Loucy (cell line): ENCODE data around the gene POC5.
A peak's percentile ranks its signal among the peaks of the same experiment; 100 is the strongest.

Source experiments
- H2AFZ ChIP-seq: fragments of 200-600 bp; sonication (generic); 2 replicates; pipeline ENCODE4 v1.6.0; 2016; ENCODE audit warnings: antibody characterized with exemption, mild to moderate bottlenecking, low read length, moderate library complexity
- H3F3A ChIP-seq: fragments of 200-600 bp; 2 replicates; pipeline ENCODE4 v1.6.0; 2016; ENCODE audit warnings: antibody characterized with exemption, low read depth, mild to moderate bottlenecking
- H3K27me3 ChIP-seq: fragments of 200-600 bp; sonication (generic); 2 replicates; pipeline ENCODE4 v1.6.1; 2014; ENCODE audit warnings: low read length, mild to moderate bottlenecking; ENCODE audit not compliant: insufficient read depth, poor library complexity, severe bottlenecking
- H3K36me3 ChIP-seq: fragments of 200-600 bp; sonication (generic); 2 replicates; pipeline ENCODE4 v1.6.1; 2016; ENCODE audit warnings: low read length; ENCODE audit not compliant: insufficient read depth
- H3K4me1 ChIP-seq: fragments of 200-600 bp; sonication (generic); 2 replicates; pipeline ENCODE4 v1.5.1; 2014; ENCODE audit warnings: low read length, mild to moderate bottlenecking; ENCODE audit not compliant: insufficient read depth, poor library complexity, severe bottlenecking
- H3K4me2 ChIP-seq: fragments of 200-600 bp; sonication (generic); 2 replicates; pipeline ENCODE4 v1.6.0; 2014; ENCODE audit warnings: antibody characterized with exemption, low read length, low read depth, mild to moderate bottlenecking; ENCODE audit not compliant: poor library complexity, severe bottlenecking
- H3K4me3 ChIP-seq: fragments of 200-600 bp; sonication (generic); 2 replicates; pipeline ENCODE4 v1.5.1; 2014; ENCODE audit warnings: low read length, mild to moderate bottlenecking, mixed read lengths; ENCODE audit not compliant: poor library complexity, severe bottlenecking
- H3K79me2 ChIP-seq: fragments of 200-600 bp; sonication (generic); 2 replicates; pipeline ENCODE4 v1.6.1; 2014; ENCODE audit warnings: low read length; ENCODE audit not compliant: insufficient read depth
- H3K9ac ChIP-seq: fragments of 200-600 bp; sonication (generic); 2 replicates; pipeline ENCODE4 v1.6.0; 2014; ENCODE audit warnings: mild to moderate bottlenecking, low read depth, low read length, moderate library complexity; ENCODE audit not compliant: poor library complexity, severe bottlenecking
- H3K9me2 ChIP-seq: fragments of 200-600 bp; sonication (generic); replicated peaks from 2 replicates; pipeline ENCODE4 v1.6.1; 2016; ENCODE audit warnings: low read depth, low read length, mixed read lengths
- H3K9me3 ChIP-seq: fragments of 200-600 bp; sonication (generic); 2 replicates; pipeline ENCODE4 v1.6.1; 2014; ENCODE audit warnings: mild to moderate bottlenecking, antibody characterized with exemption, low read length, low read depth; ENCODE audit not compliant: insufficient read depth
- H4K20me1 ChIP-seq: fragments of 200-600 bp; sonication (generic); 2 replicates; pipeline ENCODE4 v1.6.0; 2014; ENCODE audit warnings: antibody characterized with exemption, low read length, mild to moderate bottlenecking; ENCODE audit not compliant: insufficient read depth, poor library complexity, severe bottlenecking
- CTCF ChIP-seq: fragments of 200-600 bp; sonication (generic); conservative IDR thresholded peaks from 2 replicates; pipeline ENCODE4 v1.5.1; 2014; ENCODE audit warnings: mild to moderate bottlenecking, antibody characterized with exemption, low read length
- EZH2phosphoT487 ChIP-seq: fragments of 200-600 bp; IDR thresholded peaks from 2 replicates; pipeline ENCODE4 v1.6.1; 2018; ENCODE audit warnings: antibody characterized with exemption, mild to moderate bottlenecking, moderate library complexity, borderline replicate concordance

The POC5 gene

GRCh38 chr5:75662061-75662460 is 55.2 kb downstream of the POC5 start:
- Histone ChIP-seq H3K4me3 (no peak overlapping the region), H3K79me2 (no peaks in the 10 kb centered on the region), H3K9me2 (no peaks in the 10 kb centered on the region), H3K9me3 (no peaks in the 10 kb centered on the region), H3K4me2 (no peak overlapping the region), H3K27me3 (no peaks in the 10 kb centered on the region), H3K9ac (no peak overlapping the region), H3K4me1 (peaks cover 7% of the 10 kb centered on the region), H4K20me1 (no peaks in the 10 kb centered on the region), H3F3A (no peaks in the 10 kb centered on the region), H2AFZ (no peak overlapping the region), H3K36me3 (no peaks in the 10 kb centered on the region)
- no peak for TF ChIP-seq CTCF
- no peak for TF ChIP-seq EZH2phosphoT487

- H3K79me2 ChIP-seq, result no peaks in the 10 kb centered on the region
- peaks cover 4% of the 10 kb centered on the region for H3K4me1 ChIP-seq
- TF ChIP-seq CTCF (no peak), EZH2phosphoT487 (no peak)
- H4K20me1 ChIP-seq, result no peaks in the 10 kb centered on the region
- no peaks in the 10 kb centered on the region for H3K9me3 ChIP-seq
- no peak overlapping the region for H3K4me2 ChIP-seq
- H3K36me3 ChIP-seq, result no peaks in the 10 kb centered on the region
- H3K9ac ChIP-seq, result no peak overlapping the region
- H3F3A ChIP-seq, result no peaks in the 10 kb centered on the region
- no peaks in the 10 kb centered on the region for H3K9me2 ChIP-seq
- no peak overlapping the region for H3K4me3 ChIP-seq
- H2AFZ ChIP-seq, result no peak overlapping the region
- H3K27me3 ChIP-seq, result no peaks in the 10 kb centered on the region
These were observed 56.4 kb downstream of the POC5 start for GRCh38 chr5:75660678-75661465.

- Histone ChIP-seq H3K36me3 (no peaks in the 10 kb centered on the region), H3K79me2 (no peaks in the 10 kb centered on the region), H3K4me3 (no peak overlapping the region), H3K9ac (no peak overlapping the region), H3K9me3 (no peaks in the 10 kb centered on the region), H3K27me3 (no peaks in the 10 kb centered on the region), H3F3A (no peaks in the 10 kb centered on the region), H3K4me1 (no peaks in the 10 kb centered on the region), H3K9me2 (no peaks in the 10 kb centered on the region), H2AFZ (peak overlapping the region; percentile 21; the same call in 1 of the 2 replicates), H3K4me2 (no peak overlapping the region), H4K20me1 (no peaks in the 10 kb centered on the region)
- TF ChIP-seq EZH2phosphoT487, result no peak
- no peak for TF ChIP-seq CTCF
These were observed 57.3 kb downstream of the POC5 start for GRCh38 chr5:75659791-75660450.
